ENCODE results near the gene TCF20. TPM values are rescaled to one million over a fixed set of nuclear protein-coding genes. Genes with fewer than 3 reads are reported as not detected.

The TCF20 gene
- total RNA-seq, 6 donors from 2014 or later, result 27.5 to 49.9 (median 45.1) TPM

DNA sequence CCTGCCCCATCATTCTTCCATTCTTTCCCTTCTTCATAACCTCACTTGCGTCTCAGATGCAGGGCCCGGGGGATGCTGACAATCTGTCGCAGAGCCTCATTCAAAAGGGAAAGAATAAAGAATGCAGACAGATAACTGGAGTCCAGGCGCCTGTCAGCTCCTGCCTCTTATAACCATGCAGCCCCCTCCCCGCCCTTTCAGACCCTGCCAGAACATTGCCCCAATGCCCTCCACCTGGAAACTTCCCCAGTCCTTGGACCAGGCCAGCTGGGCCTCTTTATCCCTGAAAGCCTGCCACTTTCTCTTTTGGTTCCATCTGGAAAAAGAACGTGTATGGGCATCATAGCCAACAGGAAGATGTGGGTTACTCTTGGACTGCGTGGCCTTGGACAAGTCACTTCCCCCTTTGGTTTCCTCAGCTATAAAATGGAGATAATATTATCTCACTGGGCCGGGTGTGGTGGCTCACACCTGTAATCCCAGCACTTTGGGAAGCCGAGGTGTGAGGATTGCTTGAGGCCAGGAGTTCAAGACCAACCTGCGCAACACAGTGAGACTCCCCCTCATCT lies 2.1 kb upstream of the TCF20 start:
- no peak for ATAC-seq (ENCODE audit: low FRiP score in 2 of 2)
- 84 to 87% methylated on average over 10 of the region's 10 CpGs for WGBS, 2 donors

DNA sequence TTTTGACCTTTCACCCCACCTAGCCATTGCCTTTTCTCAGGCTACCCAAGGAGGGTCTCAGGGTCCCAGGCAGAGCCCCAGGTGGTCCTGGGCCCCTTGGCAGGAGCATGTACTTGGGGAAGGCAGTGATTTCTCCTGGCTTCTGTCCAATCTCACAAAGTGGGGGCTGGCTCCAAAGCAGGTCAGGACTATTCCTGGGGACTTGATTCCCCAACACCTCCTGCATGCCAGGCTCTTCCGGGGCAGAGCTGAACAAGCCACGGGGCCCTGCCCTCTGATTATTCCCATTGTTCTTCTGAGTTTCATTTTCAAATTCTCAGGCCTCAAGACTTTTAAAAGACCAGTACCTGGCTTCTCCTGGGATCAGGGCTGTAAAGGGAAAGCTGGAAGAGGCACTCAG lies 1.5 kb upstream of the TCF20 start:
- ATAC-seq (ENCODE audit: low FRiP score in 2 of 2), result no peak
- no peak overlapping the region for H3K27ac ChIP-seq
- H3K4me3 ChIP-seq, result no peak overlapping the region

More for the DNA sequence above, 2.1 kb upstream of the TCF20 start:
- Histone ChIP-seq H3K27me3 (no peaks in the 10 kb centered on the region), H3K9me3 (no peaks in the 10 kb centered on the region), H3K4me1 (peaks cover 12 to 18% (median 15%) of the 10 kb centered on the region in 4 donors), H3K27ac (no peak overlapping the region), H3K4me3 (no peak overlapping the region), H3K36me3 (no peaks in the 10 kb centered on the region)
- TF ChIP-seq EP300 (IDR thresholded peaks at IDR 0.05), result no peak
- no peak for TF ChIP-seq POLR2AphosphoS5 (IDR thresholded peaks at IDR 0.05)
- no peak for TF ChIP-seq POLR2A (IDR thresholded peaks at IDR 0.05)
- TF ChIP-seq, protein P1, sequence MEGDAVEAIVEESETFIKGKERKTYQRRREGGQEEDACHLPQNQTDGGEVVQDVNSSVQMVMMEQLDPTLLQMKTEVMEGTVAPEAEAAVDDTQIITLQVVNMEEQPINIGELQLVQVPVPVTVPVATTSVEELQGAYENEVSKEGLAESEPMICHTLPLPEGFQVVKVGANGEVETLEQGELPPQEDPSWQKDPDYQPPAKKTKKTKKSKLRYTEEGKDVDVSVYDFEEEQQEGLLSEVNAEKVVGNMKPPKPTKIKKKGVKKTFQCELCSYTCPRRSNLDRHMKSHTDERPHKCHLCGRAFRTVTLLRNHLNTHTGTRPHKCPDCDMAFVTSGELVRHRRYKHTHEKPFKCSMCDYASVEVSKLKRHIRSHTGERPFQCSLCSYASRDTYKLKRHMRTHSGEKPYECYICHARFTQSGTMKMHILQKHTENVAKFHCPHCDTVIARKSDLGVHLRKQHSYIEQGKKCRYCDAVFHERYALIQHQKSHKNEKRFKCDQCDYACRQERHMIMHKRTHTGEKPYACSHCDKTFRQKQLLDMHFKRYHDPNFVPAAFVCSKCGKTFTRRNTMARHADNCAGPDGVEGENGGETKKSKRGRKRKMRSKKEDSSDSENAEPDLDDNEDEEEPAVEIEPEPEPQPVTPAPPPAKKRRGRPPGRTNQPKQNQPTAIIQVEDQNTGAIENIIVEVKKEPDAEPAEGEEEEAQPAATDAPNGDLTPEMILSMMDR (IDR thresholded peaks at IDR 0.05), result no peak
- no peak for DNase-seq

DNA sequence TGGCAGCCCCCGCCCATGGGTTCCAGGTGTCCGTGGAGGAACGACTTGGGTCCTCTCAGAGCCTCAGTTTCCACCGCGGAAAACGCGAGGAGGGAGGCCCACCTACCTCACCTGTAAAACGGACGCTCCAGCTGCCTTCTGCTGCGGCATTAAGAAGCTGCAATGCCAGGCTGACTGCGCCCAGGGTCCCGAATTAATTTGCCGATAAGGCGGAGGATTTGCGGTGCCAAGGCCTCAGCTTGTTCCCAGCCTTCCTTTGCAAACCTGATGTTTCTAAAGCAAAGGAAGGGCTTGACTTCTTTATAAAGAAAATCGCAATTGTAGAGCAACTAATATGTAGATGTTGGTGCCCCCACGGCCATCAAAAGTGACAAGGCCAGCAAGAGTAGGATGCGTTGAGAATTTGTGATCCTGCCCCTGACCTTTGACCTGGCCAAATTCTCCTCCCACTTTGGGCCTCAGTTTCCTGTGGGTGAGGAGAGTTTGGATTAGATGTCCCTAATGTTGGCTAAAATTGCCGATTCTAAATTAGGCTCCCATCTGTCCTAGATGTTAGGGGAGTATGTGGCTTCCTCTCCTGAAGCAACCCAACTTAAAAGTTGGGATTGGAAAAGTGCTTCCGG lies 849 bp upstream of the TCF20 start:
- 88 to 92% methylated on average over 19 to 20 of the region's 20 CpGs for WGBS, 2 donors
- Histone ChIP-seq H3K9me3 (no peaks in the 10 kb centered on the region), H3K27ac (peak overlapping the region in 3 of 4 donors; percentile 56 to 94 (median 91)), H3K27me3 (no peaks in the 10 kb centered on the region), H3K36me3 (no peaks in the 10 kb centered on the region), H3K4me1 (peaks cover 12 to 18% (median 15%) of the 10 kb centered on the region in 4 donors), H3K4me3 (peak overlapping the region in 3 of 4 donors; percentile 82 to 96 (median 91))
- DNase-seq (no peak), ATAC-seq (ENCODE audit: low FRiP score in 2 of 2) (no peak)
- TF ChIP-seq EP300 (IDR thresholded peaks at IDR 0.05) (no peak), POLR2AphosphoS5 (IDR thresholded peaks at IDR 0.05) (no peak), POLR2A (IDR thresholded peaks at IDR 0.05) (no peak)
- TF ChIP-seq, protein P1 (IDR thresholded peaks at IDR 0.05), result no peak

More for the DNA sequence above, 1.5 kb upstream of the TCF20 start:
- no peak for DNase-seq
- Histone ChIP-seq H3K36me3 (no peaks in the 10 kb centered on the region), H3K4me1 (peaks cover 12 to 18% (median 15%) of the 10 kb centered on the region in 4 donors), H3K27me3 (no peaks in the 10 kb centered on the region), H3K9me3 (no peaks in the 10 kb centered on the region)
- TF ChIP-seq POLR2AphosphoS5 (IDR thresholded peaks at IDR 0.05) (no peak), POLR2A (IDR thresholded peaks at IDR 0.05) (no peak), EP300 (IDR thresholded peaks at IDR 0.05) (no peak)
- WGBS, 2 donors, result 58 to 79% methylated on average over 2 of the region's 2 CpGs

DNA sequence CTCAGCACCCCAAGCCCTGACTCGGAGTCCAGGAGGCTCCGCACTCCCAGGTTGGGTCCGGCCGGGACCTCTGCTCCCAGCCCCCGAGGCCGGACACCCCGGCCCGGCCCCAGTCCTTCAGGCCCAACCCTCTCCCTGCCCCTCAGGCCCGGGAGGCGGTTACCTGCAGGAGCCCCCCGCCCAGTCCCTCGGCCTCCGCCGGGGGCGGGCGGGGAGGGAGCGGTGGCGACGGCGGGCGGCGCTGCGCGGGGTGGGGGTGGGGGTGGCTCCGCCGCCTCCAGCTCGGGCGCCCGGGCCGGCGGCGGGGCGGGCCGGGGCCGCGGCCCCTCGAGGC lies 310 bp downstream of the TCF20 start:
- Histone ChIP-seq H3K27me3 (no peaks in the 10 kb centered on the region), H3K4me3 (peak overlapping the region; percentile 82 to 98 (median 94)), H3K4me1 (peaks cover 12 to 18% (median 15%) of the 10 kb centered on the region in 4 donors), H3K9me3 (no peaks in the 10 kb centered on the region), H3K36me3 (no peaks in the 10 kb centered on the region), H3K27ac (peak overlapping the region; percentile 89 to 94 (median 92))
- ATAC-seq (ENCODE audit: low FRiP score in 2 of 2) (peak; percentile 17 to 67), DNase-seq (peak in 1 of 2 donors; percentile 36)
- TF ChIP-seq POLR2A (IDR thresholded peaks at IDR 0.05) (peak in 2 of 4 donors; percentile 2), POLR2AphosphoS5 (IDR thresholded peaks at IDR 0.05) (no peak)
- TF ChIP-seq, protein P1 (IDR thresholded peaks at IDR 0.05), result no peak
- WGBS, 2 donors, result 0% methylated on average over 2 of the region's 37 CpGs; no CpG with 5 or more reads in 1 of the 2 donors

DNA sequence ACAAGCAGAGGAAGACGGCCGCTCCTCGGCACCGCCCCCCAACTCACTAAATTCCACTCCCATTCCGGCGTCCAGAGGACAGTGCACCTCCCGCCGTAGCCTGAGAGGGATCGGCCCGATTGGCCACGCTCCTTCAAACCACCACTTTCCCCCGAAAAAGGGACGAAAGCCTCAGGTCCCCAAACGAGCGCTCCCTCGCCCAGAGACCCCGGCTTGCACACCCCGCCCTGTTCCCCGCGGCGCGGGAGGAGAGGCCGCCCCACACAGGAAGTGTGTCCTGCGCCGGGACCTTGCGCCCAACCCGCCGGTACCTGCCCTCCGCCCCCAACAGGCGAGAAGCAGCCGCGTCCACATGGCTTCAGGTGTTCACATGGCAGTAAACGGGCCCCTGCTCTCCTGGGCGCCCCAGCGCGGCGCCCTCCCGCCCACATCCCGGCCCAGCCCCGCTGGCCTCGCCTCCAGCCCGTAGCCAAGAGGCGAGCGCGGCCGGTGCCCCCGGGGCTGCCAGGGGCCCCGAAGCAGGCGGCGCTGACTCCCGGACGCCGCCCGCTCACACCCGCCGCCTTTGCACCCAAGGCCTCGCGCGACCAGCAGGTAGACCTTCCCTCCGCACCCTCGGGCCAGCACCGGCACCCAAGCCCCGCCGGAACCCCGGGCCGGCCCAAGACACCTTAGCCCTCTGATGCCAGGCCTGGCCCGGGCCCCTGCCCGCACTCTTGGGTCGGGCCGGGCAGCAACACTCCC lies 849 bp downstream of the TCF20 start:
- Histone ChIP-seq H3K27me3 (no peaks in the 10 kb centered on the region), H3K4me1 (peaks cover 12 to 18% (median 15%) of the 10 kb centered on the region in 4 donors), H3K9me3 (no peaks in the 10 kb centered on the region), H3K4me3 (peak overlapping the region; percentile 82 to 98 (median 94)), H3K27ac (peak overlapping the region; percentile 89 to 94 (median 92)), H3K36me3 (no peaks in the 10 kb centered on the region)
- TF ChIP-seq, protein P1 (IDR thresholded peaks at IDR 0.05), result peak in 4 of 6 experiments; percentile 13 to 44 (median 30)
- TF ChIP-seq POLR2A (IDR thresholded peaks at IDR 0.05), result peak in 2 of 4 donors; percentile 24 to 27
- peak in 1 of 2 donors; percentile 13 for TF ChIP-seq POLR2AphosphoS5 (IDR thresholded peaks at IDR 0.05)
- no peak for TF ChIP-seq EP300 (IDR thresholded peaks at IDR 0.05)
- ATAC-seq (ENCODE audit: low FRiP score in 2 of 2), result peak; percentile 70 to 73
- peak; percentile 80 to 92 for DNase-seq
- WGBS, 2 donors, result 0% methylated on average over 14 to 21 of the region's 70 CpGs

All from upper lobe of left lung (tissue), 6 donors.